Pulmonary artery endothelial cell (primary cell): Measurements from ENCODE around the gene SEZ6L2. TPM values are rescaled to one million over a fixed set of nuclear protein-coding genes. Genes with fewer than 3 reads are reported as not detected.
"Not testable (repeated sequence)": the region's sequence is repeated elsewhere in the genome, so short reads cannot be mapped to it uniquely, and the experiment has no call there.

Experiments used
- DNase-seq: peaks from one replicate; pipeline ENCODE4 v3.0.0-alpha.2; 2011; ENCODE audit warnings: low read depth, low spot score
- total RNA-seq: library from RNA; depleted of rRNA; stranded (reverse); fragments of >200 nt; gene quantifications from 2 replicates; pipeline ENCODE4 v1.2.3, GENCODE V29; 2014

Gene SEZ6L2
- total RNA-seq, 1 donor from 2014 or later = 0.73 TPM

GRCh38 chr16:29910819-29911675 is 11.7 kb upstream of the SEZ6L2 start:
- DNase-seq = no peak

DNA sequence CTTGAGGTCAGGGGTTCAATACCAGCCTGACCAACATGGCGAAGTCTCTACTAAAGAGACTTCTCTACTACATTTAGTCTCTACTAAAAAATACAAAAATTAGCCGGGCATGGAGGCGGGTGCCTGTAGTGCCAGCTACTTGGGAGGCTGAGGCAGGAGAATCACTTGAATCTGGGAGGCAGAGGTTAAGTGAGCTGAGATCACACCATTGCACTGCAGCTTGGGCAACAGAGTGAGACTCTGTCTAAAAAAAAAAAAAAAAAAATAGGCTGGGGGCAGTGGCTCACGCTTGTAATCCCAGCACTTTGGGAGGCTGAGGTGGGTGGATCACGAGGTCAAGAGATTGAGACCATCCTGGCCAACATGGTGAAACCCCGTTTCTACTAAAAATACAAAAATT is 10.5 kb upstream of the SEZ6L2 start:
- not testable (repeated sequence) for DNase-seq

DNA sequence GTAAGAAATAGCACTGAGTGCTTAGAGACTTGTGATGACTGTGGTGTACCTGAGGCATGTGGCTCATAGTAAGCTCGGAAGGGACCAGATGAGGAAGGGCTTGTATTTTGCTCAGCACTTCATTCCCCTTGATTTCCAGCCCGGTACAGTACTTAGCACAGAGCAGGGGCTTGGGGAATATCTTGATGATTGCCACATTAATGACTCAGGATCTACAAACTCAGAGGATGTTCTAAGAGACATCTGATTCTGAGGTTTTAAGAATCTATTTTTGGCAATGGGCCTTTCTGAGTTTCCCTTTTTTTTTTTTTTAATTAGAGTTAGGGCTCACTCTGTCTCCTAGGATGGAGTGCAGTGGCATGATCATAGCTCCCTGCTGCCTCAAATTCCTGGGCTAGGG is 10.0 kb upstream of the SEZ6L2 start:
- no peak for DNase-seq

- DNase-seq = no peak
Observed at GRCh38 chr16:29908719-29909220, 9.4 kb upstream of the SEZ6L2 start.

DNA sequence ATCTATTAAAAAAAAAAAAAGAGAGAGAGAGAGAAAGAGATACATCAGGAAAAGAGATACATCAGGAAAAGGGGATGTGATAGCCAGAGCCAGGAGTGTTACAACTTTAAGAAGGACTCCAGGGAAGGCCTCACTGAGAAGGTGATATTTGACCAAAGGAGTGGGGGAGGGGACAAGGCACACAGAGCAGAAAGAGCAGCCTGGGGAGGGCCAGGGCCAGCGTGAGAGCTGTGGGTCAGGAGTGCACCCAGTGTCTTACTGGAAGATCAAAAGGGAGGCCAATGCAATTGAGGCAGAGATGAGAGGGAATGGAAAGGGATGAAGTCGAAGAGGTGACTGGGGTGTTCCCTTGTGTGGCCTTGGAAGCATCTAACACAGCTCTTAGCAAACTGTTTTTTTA is 8.6 kb upstream of the SEZ6L2 start:
- DNase-seq = no peak

- DNase-seq = no peak
Observed at GRCh38 chr16:29906520-29907244, 7.3 kb upstream of the SEZ6L2 start.

DNA sequence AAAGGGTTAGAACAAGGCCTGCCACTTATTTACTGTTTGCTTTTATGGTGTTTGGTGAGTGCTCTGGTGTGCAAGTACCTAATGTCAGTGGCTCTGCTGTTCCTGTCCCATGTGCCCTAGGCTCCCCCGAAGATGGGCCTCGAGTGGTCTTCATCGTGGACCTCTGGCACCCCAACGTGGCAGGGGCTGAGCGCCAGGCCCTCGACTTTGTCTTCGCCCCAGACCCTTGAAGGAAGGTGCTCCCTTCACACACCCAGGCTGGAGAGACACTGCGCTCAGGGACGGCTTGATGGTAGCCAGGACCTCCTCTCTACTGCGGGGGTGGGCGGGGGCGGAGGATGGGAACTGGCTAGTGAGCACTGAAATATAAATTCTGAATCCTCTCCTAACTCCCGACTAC is 6.3 kb upstream of the SEZ6L2 start:
- no peak for DNase-seq

GRCh38 chr16:29904947-29905346 is 5.6 kb upstream of the SEZ6L2 start:
- DNase-seq = no peak

- no peak for DNase-seq
Observed at GRCh38 chr16:29903590-29903989, 4.2 kb upstream of the SEZ6L2 start.

DNA sequence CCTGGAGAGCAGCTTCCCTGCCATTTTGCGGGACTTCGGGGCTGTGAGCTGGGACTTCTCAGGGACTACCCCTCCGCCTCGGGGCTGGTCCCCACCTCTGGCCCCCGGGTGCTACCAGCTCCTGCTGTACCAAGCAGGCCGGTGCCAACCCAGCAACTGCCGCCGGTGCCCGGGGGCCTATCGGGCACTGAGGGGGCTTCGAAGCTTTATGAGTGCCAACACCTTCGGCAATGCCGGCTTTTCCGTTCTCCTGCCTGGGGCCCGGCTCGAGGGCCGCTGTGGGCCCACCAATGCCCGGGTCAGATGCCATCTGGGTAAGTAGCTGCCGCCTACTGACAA is 2.2 kb upstream of the SEZ6L2 start:
- DNase-seq = no peak

DNA sequence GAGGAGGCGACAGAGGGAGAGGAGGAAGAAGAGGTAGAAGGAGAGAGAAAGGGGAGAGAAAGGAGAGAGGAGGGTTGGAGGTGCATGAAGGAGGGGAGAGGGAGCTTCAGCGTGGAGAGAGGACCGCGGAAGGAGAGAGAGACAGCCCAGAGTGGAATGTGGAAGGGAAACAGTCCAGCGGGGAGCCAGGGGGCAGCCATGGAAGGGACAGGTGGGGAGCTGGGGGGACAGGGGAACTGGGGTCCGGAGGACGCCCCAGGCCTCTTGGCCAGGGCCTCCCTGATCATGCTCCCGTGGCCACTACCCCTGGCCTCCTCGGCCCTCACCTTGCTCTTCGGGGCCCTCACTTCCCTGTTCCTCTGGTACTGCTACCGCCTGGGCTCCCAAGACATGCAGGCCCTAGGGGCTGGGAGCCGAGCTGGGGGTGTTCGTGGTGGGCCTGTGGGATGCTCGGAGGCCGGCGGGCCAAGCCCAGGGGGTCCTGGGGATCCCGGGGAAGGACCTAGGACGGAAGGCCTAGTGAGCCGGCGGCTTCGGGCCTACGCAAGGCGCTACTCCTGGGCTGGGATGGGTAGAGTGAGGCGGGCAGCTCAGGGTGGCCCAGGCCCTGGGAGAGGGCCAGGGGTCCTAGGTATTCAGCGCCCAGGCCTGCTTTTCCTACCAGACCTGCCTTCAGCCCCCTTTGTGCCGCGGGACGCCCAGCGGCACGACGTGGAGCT is 1.7 kb upstream of the SEZ6L2 start:
- no peak for DNase-seq

DNA sequence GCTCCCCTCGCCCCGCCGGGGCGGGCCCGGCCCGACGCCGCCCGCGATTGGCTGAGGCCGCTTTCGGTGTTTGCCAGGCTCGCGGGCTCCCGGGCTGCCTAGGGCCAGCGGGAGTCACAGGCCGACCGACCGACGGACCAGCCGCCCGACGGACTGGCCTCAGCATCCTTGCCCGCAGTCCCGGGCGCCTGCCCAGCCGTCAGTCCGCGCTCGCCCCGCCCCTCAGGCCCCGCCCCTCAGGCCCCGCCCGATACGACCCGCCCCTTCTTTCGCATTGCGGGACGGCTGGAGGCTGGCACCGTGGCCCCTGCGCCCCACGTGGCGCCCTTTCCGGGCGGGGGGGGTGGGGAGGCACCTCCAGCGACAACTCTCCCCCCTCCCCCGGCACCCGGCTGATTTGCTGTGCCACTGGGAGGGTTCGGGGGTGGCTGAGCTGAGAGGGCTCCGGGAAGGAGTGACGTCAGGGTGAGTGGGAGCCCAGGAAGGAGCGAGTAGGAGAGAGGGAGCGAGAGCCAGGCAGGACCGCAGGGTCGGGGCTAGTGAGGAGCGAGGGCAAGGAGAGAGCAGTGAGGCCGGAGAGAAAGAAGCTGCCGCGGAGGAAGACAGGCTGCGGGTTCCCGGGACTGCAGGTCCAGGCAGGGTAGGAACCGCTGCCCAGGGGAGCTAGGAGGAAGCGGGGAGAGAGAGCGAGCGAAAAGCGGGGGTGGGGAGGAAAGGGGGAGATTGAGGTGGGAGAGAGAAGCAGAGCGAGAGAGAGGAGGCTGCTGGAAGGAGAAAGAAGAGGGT is 945 bp upstream of the SEZ6L2 start, which contains the start of gene ASPHD1:
Gene ASPHD1 (plus strand): TSS at position 387 of the 786 bp plus-strand sequence. CDS start 484 bp downstream, outside the sequence.
- no peak for DNase-seq

- no peak for DNase-seq
Observed at GRCh38 chr16:29898804-29899515, 390 bp downstream of the SEZ6L2 start.

GRCh38 chr16:29898135-29898803 is 1.1 kb downstream of the SEZ6L2 start:
- no peak for DNase-seq

- DNase-seq = no peak
Observed at GRCh38 chr16:29897333-29897732, 2.0 kb downstream of the SEZ6L2 start.

- no peak for DNase-seq
Observed at GRCh38 chr16:29896841-29897240, 2.5 kb downstream of the SEZ6L2 start.

DNA sequence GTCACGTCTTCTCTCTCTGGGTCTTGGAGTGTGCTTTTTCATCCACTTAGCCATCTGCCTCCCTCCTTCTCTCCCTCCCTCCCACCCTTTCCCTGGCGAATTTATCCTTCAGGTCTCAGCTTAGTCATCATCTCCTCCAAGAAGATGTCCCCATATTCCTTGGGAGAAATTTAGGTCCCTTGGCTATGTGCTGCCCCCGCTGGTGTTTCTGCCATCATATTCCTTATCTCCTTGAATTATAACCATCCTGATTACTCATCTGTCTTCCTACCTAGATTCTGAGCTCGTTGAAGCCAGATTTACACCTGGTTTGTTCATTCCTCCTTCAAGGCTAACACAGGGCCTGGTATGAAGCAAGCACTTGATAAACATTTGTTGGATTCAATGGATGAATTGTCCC is 5.0 kb downstream of the SEZ6L2 start:
- no peak for DNase-seq

- no peak for DNase-seq
Observed at GRCh38 chr16:29893553-29893952, 5.8 kb downstream of the SEZ6L2 start.

DNA sequence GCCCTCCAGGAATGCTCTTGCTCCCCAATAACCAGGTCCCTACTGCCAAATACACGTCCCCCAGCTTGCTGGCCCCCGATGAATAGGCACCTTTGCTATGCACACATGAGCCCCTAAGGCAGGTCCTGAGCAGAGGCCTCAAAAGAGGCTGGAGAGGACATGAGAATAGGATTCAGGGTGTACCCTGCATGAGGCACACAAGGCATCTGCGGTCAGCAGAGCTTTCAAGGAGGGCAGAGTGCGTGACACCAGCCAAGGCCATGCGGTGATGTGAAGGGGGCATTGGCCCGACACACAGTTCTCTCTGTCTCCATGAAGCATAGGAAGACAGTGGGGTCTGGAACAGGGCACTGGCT is 6.9 kb downstream of the SEZ6L2 start:
- no peak for DNase-seq
